Effector memory CD8-positive, alpha-beta T cell (primary cell): ENCODE data around the gene HPD.

Experiments used
- ATAC-seq: fragments of 150-1000 bp; cut with Tn5 transposase; replicated peaks from 2 replicates; pipeline ENCODE4 v1.10.0; 2021; ENCODE audit warnings: mild to moderate bottlenecking, moderate library complexity
- DNase-seq, 3 experiments: peaks; one replicate each; pipeline ENCODE4 v3.0.0; 2021
- H3K27ac Mint-ChIP-seq, 2 donors: one replicate each; pipeline ENCODE4 v1.8.0; 2022; ENCODE audit warnings: mild to moderate bottlenecking in 2 of 2, mixed read lengths in 2 of 2, moderate library complexity in 2 of 2
- H3K27me3 Mint-ChIP-seq, 2 donors: one replicate each; pipeline ENCODE4 v1.8.0; 2022; ENCODE audit warnings: mixed read lengths in 2 of 2
- H3K36me3 Mint-ChIP-seq: one replicate; pipeline ENCODE4 v1.8.0; 2022; ENCODE audit warnings: mild to moderate bottlenecking, moderate library complexity, mixed read lengths; ENCODE audit not compliant: insufficient read depth
- H3K4me1 Mint-ChIP-seq, 2 donors: one replicate each; pipeline ENCODE4 v1.8.0; 2022; ENCODE audit warnings: low read depth in 2 of 2, mixed read lengths in 2 of 2
- H3K4me3 Mint-ChIP-seq, 2 donors: one replicate each; pipeline ENCODE4 v1.8.0; 2022; ENCODE audit warnings: mild to moderate bottlenecking in 2 of 2, mixed read lengths in 2 of 2, moderate library complexity in 2 of 2
- H3K9me3 Mint-ChIP-seq, 2 donors: one replicate each; pipeline ENCODE4 v1.8.0; 2022; ENCODE audit warnings: mixed read lengths in 2 of 2

Gene HPD

DNA sequence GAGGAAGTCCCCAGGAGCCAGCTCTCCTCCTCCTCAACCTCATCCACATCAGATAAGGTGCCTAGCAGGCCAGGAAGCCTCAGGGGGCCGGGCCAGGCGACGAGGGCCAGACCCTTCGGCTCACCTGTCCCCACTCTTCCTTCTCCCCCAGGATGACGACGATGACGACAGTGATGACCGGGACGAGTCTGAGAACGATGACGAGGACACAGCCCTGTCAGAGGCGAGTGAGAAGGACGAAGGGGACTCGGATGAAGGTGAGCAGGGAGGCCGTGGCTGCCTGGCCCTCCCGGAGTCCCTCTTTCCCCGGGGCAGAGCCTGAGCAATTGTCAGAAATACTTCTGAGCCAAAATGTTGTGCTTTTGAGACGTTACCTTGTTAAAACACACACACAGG lies 41.0 kb downstream of the HPD start:
- peaks cover 89% of the 10 kb centered on the region for H3K36me3 Mint-ChIP-seq
- no peaks in the 10 kb centered on the region for H3K9me3 Mint-ChIP-seq
- H3K4me3 Mint-ChIP-seq, result no peak overlapping the region
- H3K4me1 Mint-ChIP-seq, result peaks cover 15 to 16% of the 10 kb centered on the region in 2 donors
- peak overlapping the region in 1 of 2 donors; percentile 49 for H3K27ac Mint-ChIP-seq
- no peaks in the 10 kb centered on the region for H3K27me3 Mint-ChIP-seq
- no peak for ATAC-seq
- no peak for DNase-seq

DNA sequence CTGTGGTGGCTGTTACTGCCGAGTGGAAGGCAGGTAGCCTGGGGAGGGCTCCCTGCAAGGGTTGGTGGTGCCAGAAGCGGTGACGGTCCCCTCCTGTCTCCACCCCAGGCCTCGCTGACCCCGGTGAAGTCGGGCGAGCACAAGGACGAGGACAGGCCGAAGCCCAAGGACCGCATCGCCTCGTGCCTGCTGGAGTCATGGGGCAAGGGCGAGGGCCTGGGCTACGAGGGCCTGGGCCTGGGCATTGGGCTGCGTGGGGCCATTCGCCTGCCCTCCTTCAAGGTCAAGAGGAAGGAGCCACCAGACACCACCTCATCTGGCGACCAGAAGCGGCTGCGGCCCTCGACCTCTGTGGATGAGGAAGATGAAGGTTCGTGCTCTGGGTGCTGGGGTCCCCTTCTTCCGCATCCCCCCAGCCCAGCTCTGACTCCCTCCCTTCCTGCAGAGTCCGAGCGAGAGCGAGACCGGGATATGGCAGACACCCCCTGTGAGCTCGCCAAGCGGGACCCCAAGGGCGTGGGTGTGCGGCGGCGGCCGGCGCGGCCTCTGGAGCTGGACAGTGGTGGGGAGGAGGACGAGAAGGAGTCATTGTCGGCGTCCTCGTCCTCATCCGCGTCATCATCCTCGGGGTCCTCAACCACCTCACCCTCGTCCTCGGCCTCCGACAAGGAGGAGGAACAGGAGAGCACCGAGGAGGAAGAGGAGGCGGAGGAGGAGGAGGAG lies 41.6 kb downstream of the HPD start:
- ATAC-seq (no peak), DNase-seq (no peak)
- Mint-ChIP-seq H3K9me3 (no peaks in the 10 kb centered on the region), H3K4me1 (peaks cover 20 to 21% of the 10 kb centered on the region in 2 donors), H3K27me3 (no peaks in the 10 kb centered on the region), H3K27ac (peak overlapping the region in 1 of 2 donors; percentile 49), H3K36me3 (peaks cover 88% of the 10 kb centered on the region), H3K4me3 (no peak overlapping the region)

DNA sequence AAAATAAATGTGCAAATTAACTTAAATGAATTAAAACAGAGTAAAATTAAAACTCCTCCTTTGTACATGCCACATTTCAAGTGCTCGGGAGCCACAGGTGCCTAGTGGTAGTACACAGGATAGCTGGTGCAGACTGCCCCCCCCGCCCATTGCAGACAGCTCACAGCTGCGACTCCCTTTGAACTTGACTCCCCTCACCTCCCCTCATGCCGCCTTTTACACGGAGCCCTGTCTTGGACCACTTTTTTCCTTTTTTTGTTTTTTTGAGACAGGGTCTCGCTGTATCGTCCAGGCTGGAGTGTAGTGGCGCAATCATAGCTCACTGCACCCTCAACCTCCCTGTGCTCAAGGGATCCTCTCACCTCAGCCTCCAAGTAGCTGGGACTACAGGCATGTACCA lies 43.4 kb downstream of the HPD start:
- Mint-ChIP-seq H3K9me3 (no peaks in the 10 kb centered on the region), H3K27ac (no peak overlapping the region)
- no peak for DNase-seq

DNA sequence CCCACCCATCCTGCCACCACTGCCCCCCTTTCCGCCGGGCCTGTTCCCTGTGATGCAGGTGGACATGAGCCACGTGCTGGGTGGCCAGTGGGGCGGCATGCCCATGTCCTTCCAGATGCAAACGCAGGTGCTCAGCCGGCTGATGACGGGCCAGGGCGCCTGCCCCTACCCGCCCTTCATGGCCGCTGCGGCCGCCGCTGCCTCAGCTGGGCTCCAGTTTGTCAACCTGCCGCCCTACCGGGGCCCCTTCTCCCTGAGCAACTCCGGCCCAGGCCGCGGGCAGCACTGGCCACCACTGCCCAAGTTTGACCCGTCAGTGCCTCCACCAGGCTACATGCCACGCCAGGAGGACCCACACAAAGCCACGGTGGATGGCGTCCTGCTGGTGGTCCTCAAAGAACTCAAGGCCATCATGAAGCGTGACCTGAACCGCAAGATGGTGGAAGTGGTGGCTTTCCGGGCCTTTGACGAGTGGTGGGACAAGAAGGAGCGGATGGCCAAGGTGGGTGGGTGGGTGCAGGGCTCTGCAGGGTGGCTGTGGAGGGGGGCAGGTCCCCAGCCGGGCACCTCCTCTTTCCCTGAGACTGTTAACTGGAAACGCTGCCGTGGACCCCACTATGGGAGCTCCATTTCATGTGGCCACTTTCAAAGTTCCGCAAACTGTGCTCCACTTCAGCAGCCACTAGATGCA lies 44.1 kb downstream of the HPD start:
- peaks cover 35% of the 10 kb centered on the region in 2 donors for H3K4me1 Mint-ChIP-seq

More for the DNA sequence above, 43.4 kb downstream of the HPD start:
- no peak overlapping the region for H3K4me3 Mint-ChIP-seq
- H3K36me3 Mint-ChIP-seq, result peaks cover 86% of the 10 kb centered on the region
- peaks cover 31 to 34% of the 10 kb centered on the region in 2 donors for H3K4me1 Mint-ChIP-seq
- no peak for ATAC-seq
- H3K27me3 Mint-ChIP-seq, result no peaks in the 10 kb centered on the region

DNA sequence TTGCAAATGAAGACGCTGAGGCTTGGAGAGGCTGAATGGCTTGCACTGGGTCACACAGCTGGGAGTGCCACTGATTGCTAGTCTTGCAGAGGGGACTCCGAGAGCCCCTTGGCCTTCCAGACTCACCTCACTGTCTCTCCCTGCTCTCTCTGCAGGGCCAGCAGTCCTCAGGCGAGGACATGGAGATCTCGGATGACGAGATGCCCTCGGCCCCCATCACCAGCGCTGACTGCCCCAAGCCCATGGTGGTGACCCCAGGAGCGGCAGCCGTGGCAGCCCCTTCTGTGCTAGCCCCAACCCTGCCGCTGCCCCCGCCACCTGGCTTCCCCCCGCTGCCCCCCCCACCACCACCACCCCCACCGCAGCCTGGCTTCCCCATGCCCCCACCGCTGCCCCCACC lies 44.7 kb downstream of the HPD start:
- H3K4me3 Mint-ChIP-seq, result peak overlapping the region; percentile 83 to 88
- peak overlapping the region in 1 of 2 donors; percentile 83 for H3K27ac Mint-ChIP-seq

More for the DNA sequence above, 44.1 kb downstream of the HPD start:
- Mint-ChIP-seq H3K36me3 (peaks cover 82% of the 10 kb centered on the region), H3K27ac (no peak overlapping the region), H3K9me3 (no peaks in the 10 kb centered on the region), H3K27me3 (no peaks in the 10 kb centered on the region), H3K4me3 (no peak overlapping the region)
- no peak for DNase-seq
- no peak for ATAC-seq

DNA sequence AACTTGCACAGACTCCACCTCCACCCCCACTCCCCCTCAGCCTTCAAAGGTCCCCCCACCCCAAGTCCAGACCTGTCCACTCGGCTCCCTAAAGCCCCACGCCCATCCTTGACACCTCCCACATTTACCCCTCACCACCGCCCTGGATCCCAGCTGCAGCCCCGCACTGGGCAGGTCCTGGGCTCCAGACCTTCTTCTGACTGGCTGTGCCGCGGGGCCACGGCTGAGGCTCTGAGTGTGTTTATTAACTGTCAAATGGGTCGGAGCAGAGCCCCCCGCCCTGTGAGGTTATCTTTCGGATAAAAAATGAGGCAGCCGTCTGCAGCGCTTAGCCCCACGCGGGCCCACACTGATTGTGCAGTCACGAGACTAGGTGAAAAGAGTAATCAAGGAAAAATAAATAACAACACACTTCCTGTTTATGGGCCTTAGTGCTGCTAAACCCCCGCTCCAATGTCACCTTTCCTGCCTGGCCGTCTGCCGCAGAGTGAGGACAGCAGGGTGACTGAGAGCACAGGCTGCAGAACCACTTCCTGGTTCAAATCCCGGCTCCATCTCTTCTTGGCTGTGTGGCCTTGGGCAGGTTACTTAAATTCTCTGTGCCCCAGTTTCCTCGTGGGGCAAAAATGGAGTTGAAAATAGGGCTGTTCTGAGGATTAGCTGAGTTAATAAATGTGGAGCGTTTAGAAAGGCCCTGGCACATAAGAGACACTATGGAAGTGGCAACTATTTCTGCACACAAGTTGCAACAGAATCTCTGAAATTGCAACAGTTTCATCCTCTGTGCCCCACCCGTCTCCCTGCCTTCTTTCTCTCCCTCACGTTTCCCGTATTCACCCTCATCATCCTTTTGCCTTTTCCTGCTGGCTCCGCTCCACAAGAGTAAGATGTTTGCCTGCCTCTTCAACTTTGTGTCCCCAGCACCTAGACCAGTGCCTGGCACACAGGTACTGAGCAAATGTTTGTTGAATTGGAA lies 45.5 kb downstream of the HPD start:
- ATAC-seq, result no peak
- peaks cover 38 to 44% of the 10 kb centered on the region in 2 donors for H3K4me1 Mint-ChIP-seq
- peaks cover 82% of the 10 kb centered on the region for H3K36me3 Mint-ChIP-seq
- no peaks in the 10 kb centered on the region for H3K9me3 Mint-ChIP-seq
- H3K27me3 Mint-ChIP-seq, result no peaks in the 10 kb centered on the region
- peak overlapping the region in 1 of 2 donors; percentile 83 for H3K27ac Mint-ChIP-seq
- no peak for DNase-seq
- peak overlapping the region; percentile 83 to 88 for H3K4me3 Mint-ChIP-seq

More for the DNA sequence above, 44.7 kb downstream of the HPD start:
- Mint-ChIP-seq H3K9me3 (no peaks in the 10 kb centered on the region), H3K27me3 (no peaks in the 10 kb centered on the region), H3K4me1 (peaks cover 36 to 40% of the 10 kb centered on the region in 2 donors), H3K36me3 (peaks cover 82% of the 10 kb centered on the region)
- ATAC-seq (no peak), DNase-seq (no peak)

DNA sequence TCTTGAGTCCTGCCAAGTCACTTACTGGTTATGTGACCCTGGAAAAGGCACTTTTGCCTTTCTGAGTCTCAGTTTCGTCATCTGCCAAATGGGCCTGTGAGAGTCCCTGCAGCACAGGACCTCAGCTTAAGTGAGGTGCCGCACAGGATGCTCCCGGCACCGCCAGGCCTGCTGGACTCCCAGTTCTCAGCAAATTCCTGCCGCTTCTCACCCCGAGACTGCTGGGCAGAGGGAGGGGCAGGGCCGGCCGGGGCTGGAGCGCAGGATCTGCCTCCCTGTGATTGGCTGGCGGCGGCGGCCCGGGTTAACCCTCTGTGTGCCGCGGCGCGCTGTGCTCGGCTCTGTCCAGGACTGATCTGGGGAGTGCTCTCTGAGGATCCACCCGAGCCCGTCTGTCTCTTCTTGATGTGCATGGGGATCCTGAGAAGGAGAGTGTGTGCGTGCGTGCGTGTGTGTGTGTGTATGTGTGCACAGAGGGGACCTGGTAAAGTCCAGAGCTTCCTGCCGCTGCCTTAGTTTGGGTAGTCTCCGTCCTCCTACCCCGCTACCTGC lies 46.3 kb downstream of the HPD start:
- ATAC-seq (peak; percentile 29), DNase-seq (no peak)
- Mint-ChIP-seq H3K27ac (peak overlapping the region; percentile 83 to 92), H3K36me3 (peaks cover 81% of the 10 kb centered on the region), H3K4me3 (peak overlapping the region; percentile 83 to 88), H3K27me3 (no peaks in the 10 kb centered on the region), H3K4me1 (peaks cover 38 to 47% of the 10 kb centered on the region in 2 donors), H3K9me3 (no peaks in the 10 kb centered on the region)

DNA sequence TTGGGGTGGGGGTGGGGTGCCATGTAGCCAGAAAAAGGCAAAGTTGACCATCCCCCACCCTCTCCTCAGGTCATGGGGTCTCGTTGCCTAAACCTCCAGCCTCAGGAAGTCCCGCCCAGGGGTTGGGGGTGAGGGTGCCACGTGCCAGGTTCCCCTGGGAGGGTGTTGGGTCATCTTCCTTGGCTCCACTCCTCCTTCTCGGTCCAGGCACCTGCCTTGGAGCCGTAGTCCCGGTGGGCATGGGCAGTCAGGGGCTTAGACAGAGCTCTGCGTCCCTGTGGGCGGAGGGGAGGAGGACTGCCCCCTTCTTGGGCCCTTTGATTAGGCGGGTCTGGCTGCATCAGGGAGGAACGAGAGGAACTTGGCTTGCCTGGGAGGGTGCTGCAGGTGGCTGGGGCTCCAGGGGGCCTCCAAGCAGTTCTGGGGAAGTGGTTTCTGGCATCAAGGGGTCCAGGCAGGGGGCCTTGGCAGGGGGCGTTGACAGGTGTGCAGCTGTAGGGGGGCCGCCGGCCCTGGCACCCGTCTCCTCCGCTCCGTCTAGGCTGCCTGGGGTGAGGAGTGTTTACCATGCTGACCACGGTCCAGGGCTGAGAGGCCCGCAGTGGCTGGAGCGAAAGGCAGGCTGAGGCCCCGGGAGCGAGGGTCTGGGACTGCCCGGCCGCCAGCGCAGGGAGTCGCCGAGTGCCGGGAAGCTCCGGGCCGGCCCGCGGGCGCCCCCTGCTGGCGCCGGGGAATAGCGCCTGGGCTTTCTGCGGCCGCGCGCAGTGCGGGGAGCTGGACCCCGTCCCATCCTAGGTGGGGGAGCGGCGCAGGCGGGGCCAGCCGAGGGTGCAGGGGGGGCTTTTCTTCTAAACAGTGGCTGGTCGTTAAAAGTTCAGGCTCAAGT lies 47.0 kb downstream of the HPD start:
- Mint-ChIP-seq H3K36me3 (peaks cover 79% of the 10 kb centered on the region), H3K9me3 (no peaks in the 10 kb centered on the region), H3K4me1 (peaks cover 38 to 53% of the 10 kb centered on the region in 2 donors), H3K4me3 (peak overlapping the region; percentile 83 to 88), H3K27ac (peak overlapping the region; percentile 83 to 92), H3K27me3 (no peaks in the 10 kb centered on the region)
- DNase-seq (peak; percentile 68 to 74 (median 74)), ATAC-seq (peak; percentile 89)

DNA sequence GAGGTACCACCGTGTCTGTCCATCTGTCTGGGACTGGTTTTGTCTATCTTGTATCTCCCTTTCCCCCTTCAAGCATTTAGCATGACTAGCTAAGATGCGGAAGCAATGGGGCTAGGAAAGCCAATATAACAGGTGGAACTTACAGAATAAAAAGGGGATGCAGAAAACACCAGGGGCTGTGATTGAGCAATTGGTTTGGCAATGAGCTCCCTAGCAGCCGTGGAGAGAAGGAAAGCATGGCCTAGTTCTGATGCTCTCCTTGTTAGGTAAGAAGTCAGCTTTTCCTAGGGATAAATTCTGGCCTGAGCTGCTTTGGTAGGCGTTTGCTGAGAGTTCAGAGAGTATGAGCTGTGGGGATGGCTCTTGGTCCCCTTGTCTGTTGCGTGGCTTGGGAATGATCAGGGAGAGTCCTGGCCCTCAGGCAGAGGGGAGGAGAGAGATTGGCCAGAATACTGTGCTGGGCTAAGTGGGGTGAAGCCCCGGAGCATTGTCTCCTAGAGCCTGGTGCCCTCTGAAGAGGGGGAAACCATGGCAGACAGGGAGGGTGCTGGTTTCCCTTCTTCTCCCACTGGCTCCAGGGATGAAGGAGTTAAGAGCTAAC lies 47.7 kb downstream of the HPD start:
- Mint-ChIP-seq H3K27me3 (no peaks in the 10 kb centered on the region), H3K9me3 (no peaks in the 10 kb centered on the region), H3K4me1 (peaks cover 46 to 59% of the 10 kb centered on the region in 2 donors), H3K27ac (peak overlapping the region; percentile 83 to 92), H3K36me3 (peaks cover 81% of the 10 kb centered on the region), H3K4me3 (peak overlapping the region; percentile 83 to 88)
- DNase-seq (no peak), ATAC-seq (no peak)

DNA sequence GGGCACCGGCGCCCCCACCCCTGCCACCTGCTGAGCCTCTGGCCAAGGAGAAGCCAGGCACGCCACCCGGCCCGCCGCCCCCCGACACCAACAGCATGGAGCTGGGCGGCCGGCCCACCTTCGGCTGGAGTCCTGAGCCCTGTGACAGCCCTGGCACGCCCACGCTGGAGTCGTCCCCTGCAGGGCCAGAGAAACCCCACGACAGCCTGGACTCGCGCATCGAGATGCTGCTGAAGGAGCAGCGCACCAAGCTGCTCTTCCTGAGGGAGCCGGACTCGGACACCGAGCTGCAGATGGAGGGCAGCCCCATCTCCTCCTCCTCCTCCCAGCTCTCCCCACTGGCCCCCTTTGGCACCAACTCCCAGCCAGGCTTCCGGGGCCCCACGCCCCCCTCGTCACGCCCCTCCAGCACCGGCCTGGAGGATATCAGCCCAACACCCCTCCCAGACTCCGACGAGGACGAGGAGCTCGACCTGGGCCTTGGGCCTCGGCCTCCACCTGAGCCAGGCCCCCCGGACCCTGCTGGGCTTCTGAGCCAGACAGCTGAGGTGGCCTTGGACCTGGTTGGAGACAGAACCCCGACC lies 48.3 kb downstream of the HPD start:
- Mint-ChIP-seq H3K36me3 (peaks cover 83% of the 10 kb centered on the region), H3K4me1 (peaks cover 47 to 60% of the 10 kb centered on the region in 2 donors), H3K27ac (peak overlapping the region; percentile 83 to 92)

DNA sequence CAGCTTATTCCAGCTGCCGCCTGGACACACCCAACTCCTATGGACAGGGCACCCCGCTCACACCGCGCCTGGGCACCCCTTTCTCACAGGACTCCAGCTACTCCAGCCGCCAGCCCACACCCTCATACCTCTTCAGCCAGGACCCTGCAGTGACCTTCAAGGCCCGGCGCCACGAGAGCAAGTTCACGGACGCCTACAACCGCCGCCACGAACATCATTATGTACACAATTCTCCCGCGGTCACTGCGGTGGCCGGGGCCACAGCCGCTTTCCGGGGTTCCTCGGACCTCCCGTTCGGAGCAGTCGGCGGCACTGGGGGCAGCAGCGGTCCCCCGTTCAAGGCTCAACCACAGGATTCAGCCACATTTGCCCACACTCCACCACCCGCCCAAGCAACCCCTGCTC lies 48.9 kb downstream of the HPD start:
- Mint-ChIP-seq H3K4me3 (peak overlapping the region in 1 of 2 donors; percentile 31), H3K27ac (no peak overlapping the region), H3K27me3 (no peaks in the 10 kb centered on the region), H3K9me3 (no peaks in the 10 kb centered on the region), H3K4me1 (peaks cover 48 to 59% of the 10 kb centered on the region in 2 donors), H3K36me3 (peaks cover 81% of the 10 kb centered on the region)
- ATAC-seq (no peak), DNase-seq (no peak)

More for the DNA sequence above, 48.3 kb downstream of the HPD start:
- Mint-ChIP-seq H3K27me3 (no peaks in the 10 kb centered on the region), H3K9me3 (no peaks in the 10 kb centered on the region), H3K4me3 (peak overlapping the region; percentile 83 to 88)
- DNase-seq (no peak), ATAC-seq (no peak)
